Measurements from ENCODE around the gene L3MBTL2. TPM values are rescaled to one million over a fixed set of nuclear protein-coding genes. Genes with fewer than 3 reads are reported as not detected.

L3MBTL2 gene
- total RNA-seq, 1 donor from 2014 or later, result 39.3 TPM

GRCh38 chr22:41273128-41273527 is 68.0 kb downstream of the L3MBTL2 start:
- Mint-ChIP-seq H3K4me1 (ENCODE audit: low read depth) (peaks cover 3% of the 10 kb centered on the region), H3K9me3 (no peaks in the 10 kb centered on the region), H3K36me3 (ENCODE audit: low read depth) (peaks cover 74% of the 10 kb centered on the region), H3K27me3 (ENCODE audit: low read depth) (no peaks in the 10 kb centered on the region), H3K27ac (no peak overlapping the region), H3K4me3 (ENCODE audit: low read depth) (no peak overlapping the region)
- intact Hi-C loops (cut with micrococcal nuclease), result no loop called here
- DNase-seq (ENCODE audit: low spot score), result no peak

GRCh38 chr22:41274856-41275255 is 69.7 kb downstream of the L3MBTL2 start:
- intact Hi-C loops (cut with micrococcal nuclease), result no loop called here
- H3K27me3 Mint-ChIP-seq (ENCODE audit: low read depth), result no peaks in the 10 kb centered on the region
- H3K4me3 Mint-ChIP-seq (ENCODE audit: low read depth), result no peak overlapping the region
- no peak for DNase-seq (ENCODE audit: low spot score)
- peaks cover 75% of the 10 kb centered on the region for H3K36me3 Mint-ChIP-seq (ENCODE audit: low read depth)
- H3K4me1 Mint-ChIP-seq (ENCODE audit: low read depth), result peaks cover 3% of the 10 kb centered on the region
- H3K9me3 Mint-ChIP-seq, result no peaks in the 10 kb centered on the region
- no peak overlapping the region for H3K27ac Mint-ChIP-seq

- Mint-ChIP-seq H3K4me3 (ENCODE audit: low read depth) (no peak overlapping the region), H3K27ac (no peak overlapping the region), H3K9me3 (no peaks in the 10 kb centered on the region), H3K27me3 (ENCODE audit: low read depth) (no peaks in the 10 kb centered on the region), H3K36me3 (ENCODE audit: low read depth) (peaks cover 79% of the 10 kb centered on the region), H3K4me1 (ENCODE audit: low read depth) (peaks cover 20% of the 10 kb centered on the region)
- no peak for DNase-seq (ENCODE audit: low spot score)
- intact Hi-C loops (cut with micrococcal nuclease), result no loop called here
Measured at GRCh38 chr22:41280065-41280464, 75.0 kb downstream of the L3MBTL2 start.

- intact Hi-C loops (cut with micrococcal nuclease), result no loop called here
- Mint-ChIP-seq H3K4me3 (ENCODE audit: low read depth) (no peak overlapping the region), H3K4me1 (ENCODE audit: low read depth) (peaks cover 22% of the 10 kb centered on the region), H3K27me3 (ENCODE audit: low read depth) (no peaks in the 10 kb centered on the region), H3K36me3 (ENCODE audit: low read depth) (peaks cover 75% of the 10 kb centered on the region), H3K27ac (peak overlapping the region; percentile 12), H3K9me3 (no peaks in the 10 kb centered on the region)
- DNase-seq (ENCODE audit: low spot score), result no peak
Measured at GRCh38 chr22:41280854-41281253, 75.7 kb downstream of the L3MBTL2 start.

Other genes starting within 250 kb of the L3MBTL2 start
- gene EP300, start 112.7 kb upstream of the L3MBTL2 start, total RNA-seq, result 66.5 and 68.6 TPM in 2 replicates
- gene CHADL, start 35.6 kb downstream of the L3MBTL2 start, total RNA-seq, result 0.11 and 0.62 TPM in 2 replicates
- gene RANGAP1, start 80.9 kb downstream of the L3MBTL2 start, total RNA-seq, result 189 and 192 TPM in 2 replicates
- 64.7 and 66.0 TPM in 2 replicates for gene ZC3H7B, start 96.2 kb downstream of the L3MBTL2 start, total RNA-seq
- gene TEF, start 176.6 kb downstream of the L3MBTL2 start, total RNA-seq, result 1.7 and 1.9 TPM in 2 replicates
- 41.2 and 44.2 TPM in 2 replicates for gene TOB2, start 241.5 kb downstream of the L3MBTL2 start, total RNA-seq